Left ventricle myocardium inferior (tissue), 1 donor: Measurements from ENCODE around the gene PARD3. TPM values are rescaled to one million over a fixed set of nuclear protein-coding genes. Genes with fewer than 3 reads are reported as not detected.

Source experiments
- DNase-seq: peaks from one replicate; pipeline ENCODE4 v3.0.0-alpha.2; 2020
- H3K27ac ChIP-seq: fragments of 200-600 bp; replicated peaks from 2 replicates; pipeline ENCODE4 v1.8.0; 2021
- H3K27me3 ChIP-seq: fragments of 200-600 bp; 2 replicates; pipeline ENCODE4 v1.8.0; 2021; ENCODE audit warnings: low read depth
- H3K36me3 ChIP-seq: fragments of 200-600 bp; 2 replicates; pipeline ENCODE4 v1.8.0; 2021
- H3K4me1 ChIP-seq: fragments of 200-600 bp; 2 replicates; pipeline ENCODE4 v1.8.0; 2021
- H3K4me3 ChIP-seq: fragments of 200-600 bp; 2 replicates; pipeline ENCODE4 v1.8.0; 2021; ENCODE audit warnings: mild to moderate bottlenecking, moderate library complexity
- H3K9me3 ChIP-seq: fragments of 200-600 bp; replicated peaks from 2 replicates; pipeline ENCODE4 v1.8.0; 2021
- CTCF ChIP-seq: fragments of 200-600 bp; IDR thresholded peaks from 2 replicates; pipeline ENCODE4 v1.8.0; 2021; ENCODE audit warnings: antibody characterized with exemption, mild to moderate bottlenecking, borderline replicate concordance
- intact Hi-C: fragments of 100-400 bp; cut with micrococcal nuclease; formaldehyde crosslinking; loops from one replicate; pipeline ENCODE4 v1.11.0; 2022
- total RNA-seq: library from RNA; stranded (reverse); fragmentation: NEBNext Ultra II Directional; extraction: Animal tissue kit (Norgen Biotek cat#: 25700); gene quantifications from one replicate; pipeline ENCODE4 v1.2.1, GENCODE V29; 2021
- donor health status: DM: no; HTN: yes; CAD: no; lungs with severe emphysema.

Gene PARD3
- total RNA-seq, 1 donor from 2014 or later, result 29.6 TPM

- H3K4me1 ChIP-seq, result peaks cover 42% of the 10 kb centered on the region
- H3K4me3 ChIP-seq, result peak overlapping the region; percentile 30
- peak overlapping the region; percentile 56 for H3K27ac ChIP-seq
- H3K9me3 ChIP-seq, result no peaks in the 10 kb centered on the region
- intact Hi-C loops, result no loop called here
- DNase-seq, result peak; percentile 40
- no peak for TF ChIP-seq CTCF
- H3K36me3 ChIP-seq, result no peaks in the 10 kb centered on the region
- no peaks in the 10 kb centered on the region for H3K27me3 ChIP-seq
Measured at GRCh38 chr10:34739915-34740314, 75.2 kb downstream of the PARD3 start.

- H3K27ac ChIP-seq, result no peak overlapping the region
- intact Hi-C loops, result no loop called here
Measured at GRCh38 chr10:34737772-34738169, 77.3 kb downstream of the PARD3 start.

GRCh38 chr10:34736976-34737771 is 77.9 kb downstream of the PARD3 start:
- DNase-seq, result no peak
- Histone ChIP-seq H3K36me3 (no peaks in the 10 kb centered on the region), H3K27ac (no peak overlapping the region), H3K9me3 (no peaks in the 10 kb centered on the region), H3K4me3 (no peak overlapping the region), H3K4me1 (peaks cover 21% of the 10 kb centered on the region), H3K27me3 (no peaks in the 10 kb centered on the region)
- TF ChIP-seq CTCF, result no peak
- intact Hi-C loops, result no loop called here

More at GRCh38 chr10:34737772-34738169, 77.3 kb downstream of the PARD3 start:
- no peak for TF ChIP-seq CTCF
- DNase-seq, result no peak
- Histone ChIP-seq H3K4me1 (peaks cover 22% of the 10 kb centered on the region), H3K4me3 (no peak overlapping the region), H3K9me3 (no peaks in the 10 kb centered on the region), H3K27me3 (no peaks in the 10 kb centered on the region), H3K36me3 (no peaks in the 10 kb centered on the region)

GRCh38 chr10:34734918-34735317 is 80.2 kb downstream of the PARD3 start:
- no peaks in the 10 kb centered on the region for H3K9me3 ChIP-seq
- no peak overlapping the region for H3K4me3 ChIP-seq
- TF ChIP-seq CTCF, result no peak
- peaks cover 27% of the 10 kb centered on the region for H3K4me1 ChIP-seq
- no peaks in the 10 kb centered on the region for H3K36me3 ChIP-seq
- H3K27me3 ChIP-seq, result no peaks in the 10 kb centered on the region
- no peak overlapping the region for H3K27ac ChIP-seq
- intact Hi-C loops, result no loop called here
- DNase-seq, result no peak

GRCh38 chr10:34732926-34733325 is 82.2 kb downstream of the PARD3 start:
- no peaks in the 10 kb centered on the region for H3K27me3 ChIP-seq
- DNase-seq, result no peak
- no peak overlapping the region for H3K27ac ChIP-seq
- H3K4me1 ChIP-seq, result peaks cover 37% of the 10 kb centered on the region
- H3K36me3 ChIP-seq, result no peaks in the 10 kb centered on the region
- H3K9me3 ChIP-seq, result no peaks in the 10 kb centered on the region
- no peak for TF ChIP-seq CTCF
- H3K4me3 ChIP-seq, result no peak overlapping the region
- intact Hi-C loops, result no loop called here
